ENCODE data around the gene ESPN. TPM values are rescaled to one million over a fixed set of nuclear protein-coding genes. Genes with fewer than 3 reads are reported as not detected.

The ESPN gene
- total RNA-seq, 1 donor from 2014 or later, result 25.7 TPM

DNA sequence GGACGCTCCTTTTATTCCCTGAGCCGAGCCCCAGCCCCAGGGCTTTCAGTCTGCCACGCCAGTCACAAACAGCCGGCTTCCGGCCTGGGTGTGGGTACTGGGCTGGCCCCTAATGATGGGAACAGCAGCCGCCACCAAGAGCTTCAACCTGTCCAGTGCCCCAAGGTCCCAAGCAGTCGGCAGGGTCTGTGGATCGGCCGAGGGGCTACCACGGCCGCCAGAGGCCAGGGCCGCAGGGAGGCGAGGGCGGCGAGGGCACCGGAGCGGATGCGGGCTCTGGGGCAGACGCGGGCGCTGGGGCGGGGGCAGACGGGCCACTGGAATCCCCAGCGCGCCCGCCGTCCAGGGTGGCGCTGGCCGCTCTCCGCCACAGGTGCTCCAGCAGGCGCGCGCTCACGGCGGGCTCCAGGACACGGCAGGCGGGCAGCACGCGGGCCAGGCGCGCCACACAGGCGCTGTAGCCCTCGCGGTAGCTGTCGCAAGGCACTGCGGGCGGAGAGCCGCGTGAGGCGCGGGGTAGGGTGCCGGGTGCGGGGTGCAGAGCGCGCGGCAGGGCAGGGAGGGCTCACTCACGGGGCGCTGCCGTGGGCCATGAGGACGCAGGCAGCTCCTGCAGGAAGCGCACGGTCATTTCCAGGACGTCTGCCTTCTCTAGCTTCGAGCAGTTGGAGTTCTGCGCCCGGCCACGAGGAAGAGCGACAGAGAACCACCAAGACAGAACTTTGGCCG is 5.7 kb upstream of the ESPN start:
- no peak for DNase-seq
- peak overlapping the region; percentile 82 for H3K4me3 Mint-ChIP-seq (ENCODE audit: unreplicated experiment)
- H3K27ac Mint-ChIP-seq (ENCODE audit: unreplicated experiment), result peak overlapping the region; percentile 48
- no peaks in the 10 kb centered on the region for H3K36me3 Mint-ChIP-seq (ENCODE audit: unreplicated experiment)
- H3K4me1 Mint-ChIP-seq (ENCODE audit: low read depth, unreplicated experiment), result peaks cover 8% of the 10 kb centered on the region
- TF ChIP-seq, protein P1, sequence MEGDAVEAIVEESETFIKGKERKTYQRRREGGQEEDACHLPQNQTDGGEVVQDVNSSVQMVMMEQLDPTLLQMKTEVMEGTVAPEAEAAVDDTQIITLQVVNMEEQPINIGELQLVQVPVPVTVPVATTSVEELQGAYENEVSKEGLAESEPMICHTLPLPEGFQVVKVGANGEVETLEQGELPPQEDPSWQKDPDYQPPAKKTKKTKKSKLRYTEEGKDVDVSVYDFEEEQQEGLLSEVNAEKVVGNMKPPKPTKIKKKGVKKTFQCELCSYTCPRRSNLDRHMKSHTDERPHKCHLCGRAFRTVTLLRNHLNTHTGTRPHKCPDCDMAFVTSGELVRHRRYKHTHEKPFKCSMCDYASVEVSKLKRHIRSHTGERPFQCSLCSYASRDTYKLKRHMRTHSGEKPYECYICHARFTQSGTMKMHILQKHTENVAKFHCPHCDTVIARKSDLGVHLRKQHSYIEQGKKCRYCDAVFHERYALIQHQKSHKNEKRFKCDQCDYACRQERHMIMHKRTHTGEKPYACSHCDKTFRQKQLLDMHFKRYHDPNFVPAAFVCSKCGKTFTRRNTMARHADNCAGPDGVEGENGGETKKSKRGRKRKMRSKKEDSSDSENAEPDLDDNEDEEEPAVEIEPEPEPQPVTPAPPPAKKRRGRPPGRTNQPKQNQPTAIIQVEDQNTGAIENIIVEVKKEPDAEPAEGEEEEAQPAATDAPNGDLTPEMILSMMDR (IDR thresholded peaks at IDR 0.05; ENCODE audit: partially characterized antibody, unreplicated experiment), result no peak
- peaks cover 24% of the 10 kb centered on the region for H3K27me3 Mint-ChIP-seq (ENCODE audit: unreplicated experiment)
- H3K9me3 Mint-ChIP-seq (ENCODE audit: unreplicated experiment), result peaks cover 11% of the 10 kb centered on the region

DNA sequence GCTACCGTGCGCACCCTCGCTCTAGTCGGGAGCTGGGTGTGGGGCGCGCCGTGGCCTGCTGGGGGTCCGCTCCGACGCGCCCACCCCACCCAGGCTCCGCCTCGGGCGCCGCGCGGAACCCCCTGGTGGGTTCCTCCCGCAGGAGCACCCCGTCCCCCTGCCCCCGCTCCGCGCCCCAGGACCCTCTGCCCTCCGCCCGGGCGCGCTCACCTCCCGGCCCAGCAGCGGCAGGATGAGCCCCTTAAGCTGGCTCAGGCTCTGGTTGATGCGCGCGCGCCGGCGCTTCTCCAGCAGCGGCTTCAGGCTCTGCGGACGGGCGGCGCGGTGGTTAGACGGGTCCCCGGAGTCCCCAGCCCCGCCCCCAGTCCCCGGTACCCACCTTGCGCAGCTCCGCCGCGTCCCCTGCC is 5.2 kb upstream of the ESPN start:
- peak overlapping the region; percentile 82 for H3K4me3 Mint-ChIP-seq (ENCODE audit: unreplicated experiment)

DNA sequence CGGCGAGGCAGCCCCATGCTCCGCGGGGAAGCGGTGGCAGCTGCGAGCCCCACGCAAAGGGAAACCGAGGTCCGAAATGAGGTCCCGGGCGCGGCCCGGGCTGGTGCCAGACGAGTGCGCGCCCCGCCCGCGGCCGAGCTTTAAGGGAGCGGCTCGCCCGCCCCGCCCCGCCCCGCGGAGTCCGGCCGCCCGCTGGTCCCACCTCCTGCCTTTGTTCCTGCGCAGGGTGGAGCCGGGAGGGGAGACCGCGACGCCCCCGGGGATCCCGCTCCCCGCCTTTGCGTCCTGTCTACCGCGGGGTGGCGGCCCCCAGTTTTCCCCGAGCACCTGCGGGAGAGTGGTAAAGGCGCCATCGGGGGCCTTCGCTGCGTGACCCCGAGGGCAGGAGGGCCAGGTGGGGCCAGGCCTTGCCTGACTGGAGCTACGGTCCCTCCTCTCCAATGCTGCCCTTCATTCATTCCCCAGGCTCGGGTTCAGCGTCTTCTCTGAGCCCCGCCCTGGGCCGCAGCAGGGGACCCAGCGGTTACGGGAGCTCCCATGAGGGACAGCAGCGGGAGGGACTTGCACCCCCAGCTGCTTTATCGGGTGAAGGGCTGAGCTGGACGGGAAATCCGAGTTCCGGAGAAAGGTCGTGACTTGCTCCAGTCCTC is 4.6 kb upstream of the ESPN start, which contains the start of gene HES2:
Gene HES2, minus strand, starts transcription at position 116 of the 650 bp plus-strand sequence. Its CDS starts 99 bp downstream, at position 17.
- TF ChIP-seq, protein P1 (IDR thresholded peaks at IDR 0.05; ENCODE audit: partially characterized antibody, unreplicated experiment), result no peak
- peak within 1 kb of the TSS; percentile 82 for H3K4me3 Mint-ChIP-seq (ENCODE audit: unreplicated experiment)
- H3K36me3 Mint-ChIP-seq (ENCODE audit: unreplicated experiment), result no peaks in the 10 kb centered on the region
- peak within 1 kb of the TSS; percentile 59 for H3K27ac Mint-ChIP-seq (ENCODE audit: unreplicated experiment)
- peak; percentile 79 for DNase-seq
- peaks cover 5% of the 10 kb centered on the region for H3K4me1 Mint-ChIP-seq (ENCODE audit: low read depth, unreplicated experiment)
- H3K9me3 Mint-ChIP-seq (ENCODE audit: unreplicated experiment), result peaks cover 14% of the 10 kb centered on the region
- H3K27me3 Mint-ChIP-seq (ENCODE audit: unreplicated experiment), result peaks cover 26% of the 10 kb centered on the region

More for the DNA sequence above, 5.2 kb upstream of the ESPN start:
- TF ChIP-seq, protein P1 (IDR thresholded peaks at IDR 0.05; ENCODE audit: partially characterized antibody, unreplicated experiment), result no peak
- H3K4me1 Mint-ChIP-seq (ENCODE audit: low read depth, unreplicated experiment), result peaks cover 8% of the 10 kb centered on the region
- H3K9me3 Mint-ChIP-seq (ENCODE audit: unreplicated experiment), result peaks cover 14% of the 10 kb centered on the region
- DNase-seq, result peak; percentile 77
- peak overlapping the region; percentile 48 for H3K27ac Mint-ChIP-seq (ENCODE audit: unreplicated experiment)
- H3K36me3 Mint-ChIP-seq (ENCODE audit: unreplicated experiment), result no peaks in the 10 kb centered on the region
- peaks cover 27% of the 10 kb centered on the region for H3K27me3 Mint-ChIP-seq (ENCODE audit: unreplicated experiment)

DNA sequence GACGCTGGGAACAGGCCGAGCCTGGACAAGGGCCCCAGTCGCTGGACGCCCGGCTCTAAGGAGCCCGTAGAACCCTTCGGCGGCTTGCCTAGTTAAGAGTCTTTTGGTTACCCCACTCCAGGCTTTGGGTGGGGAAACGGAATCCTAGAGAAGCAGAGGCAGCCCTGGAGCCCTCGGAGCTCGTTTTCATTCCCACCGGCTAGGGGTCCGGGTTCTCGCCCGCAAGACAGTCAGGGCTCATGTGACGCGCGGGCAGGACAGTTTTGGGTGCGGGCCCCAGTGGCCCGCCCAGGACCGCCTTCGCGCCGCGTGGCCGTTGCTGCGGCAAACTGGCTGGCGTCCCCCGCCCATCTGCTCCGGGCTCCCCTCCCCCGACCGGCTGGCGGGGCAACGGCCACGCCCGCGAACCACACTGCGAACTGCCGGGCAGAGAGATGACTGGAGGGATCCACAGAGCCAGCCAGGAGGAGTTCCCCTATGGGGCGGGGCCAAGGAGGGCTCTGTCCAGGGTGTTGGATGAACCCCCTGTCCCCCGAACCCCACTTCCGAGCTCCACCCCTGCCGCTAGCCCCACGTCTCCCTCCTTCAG is 4.0 kb upstream of the ESPN start:
- DNase-seq, result peak; percentile 72
- H3K4me3 Mint-ChIP-seq (ENCODE audit: unreplicated experiment), result peak overlapping the region; percentile 59
- peaks cover 14% of the 10 kb centered on the region for H3K9me3 Mint-ChIP-seq (ENCODE audit: unreplicated experiment)
- H3K4me1 Mint-ChIP-seq (ENCODE audit: low read depth, unreplicated experiment), result peaks cover under 1% of the 10 kb centered on the region
- no peaks in the 10 kb centered on the region for H3K36me3 Mint-ChIP-seq (ENCODE audit: unreplicated experiment)
- TF ChIP-seq, protein P1 (IDR thresholded peaks at IDR 0.05; ENCODE audit: partially characterized antibody, unreplicated experiment), result no peak
- H3K27me3 Mint-ChIP-seq (ENCODE audit: unreplicated experiment), result peaks cover 25% of the 10 kb centered on the region
- no peak overlapping the region for H3K27ac Mint-ChIP-seq (ENCODE audit: unreplicated experiment)

Measured in glutamatergic neuron (in vitro differentiated cells).